K562 (cell line): ENCODE measurements around the gene ITGBL1. TPM values are rescaled to one million over a fixed set of nuclear protein-coding genes. Genes with fewer than 3 reads are reported as not detected.

Experiments used
- COPS2 ChIP-seq: fragments of 450-650 bp; conservative IDR thresholded peaks from 2 replicates; pipeline ENCODE4 v1.6.1; 2016; ENCODE audit warnings: mild to moderate bottlenecking, moderate library complexity
- E2F5 ChIP-seq: sonication (generic); formaldehyde crosslinking; IDR thresholded peaks from 2 replicates; pipeline ENCODE4 v1.8.0; 2022; ENCODE audit warnings: mild to moderate bottlenecking, missing genetic modification reagents
- THRAP3 ChIP-seq: fragments of 450-650 bp; IDR thresholded peaks from 2 replicates; pipeline ENCODE4 v1.6.1; 2016; ENCODE audit warnings: mild to moderate bottlenecking, inconsistent platforms, borderline replicate concordance
- ZNF318 ChIP-seq, 2 experiments: fragments of 450-650 bp; IDR thresholded peaks; 2 replicates each; pipeline ENCODE4 v1.6.1; 2016; ENCODE audit warnings: mild to moderate bottlenecking in 2 of 2, borderline replicate concordance in 1 of 2, low read depth in 1 of 2, moderate library complexity in 1 of 2
- ZNF511 ChIP-seq: sonication (generic); formaldehyde crosslinking; IDR thresholded peaks from 2 replicates; pipeline ENCODE4 v1.8.0; 2022; ENCODE audit warnings: mild to moderate bottlenecking, missing genetic modification reagents
- polyA plus RNA-seq, 8 experiments: library from polyadenylated mRNA; depleted of rRNA in 4 of 8; stranded (reverse) in 5 of 8; unstranded in 3 of 8; fragments of >200 nt; fragmentation: Nextera tagmentation in 2 of 8; fragmentation: Illumina TruSeq in 1 of 8; extraction: Ambion mirVana in 2 of 8; extraction: Trizol in 1 of 8; gene quantifications; 2 replicates each; pipeline versions ENCODE4 v1.2.1 to v1.2.3, GENCODE V29; 2011 to 2014; ENCODE audit warnings: inconsistent platforms in 1 of 8, missing spikeins in 1 of 8
- total RNA-seq, 7 experiments: library from RNA; depleted of rRNA in 6 of 7; stranded (reverse); fragments of >200 nt in 6 of 7; fragmentation: Illumina TruSeq in 2 of 7; extraction: Trizol in 2 of 7; gene quantifications; 2 replicates each; pipeline versions ENCODE4 v1.2.1 to v1.2.3, GENCODE V29; 2011 to 2021; ENCODE audit warnings: low replicate concordance in 1 of 7

ITGBL1 gene
- total and polyA plus RNA-seq, 9 of the 15 experiments (the other 6 are each of a cell fraction or from before 2014, with no cell fraction given) = 0.04 to 0.73 (median 0.32) TPM; not detected in 1

GRCh38 chr13:101511161-101511560 lies 58.7 kb downstream of the ITGBL1 start (continued):
- TF ChIP-seq ZNF318 (IDR thresholded peaks at IDR 0.05; ENCODE audit: borderline replicate concordance in 1 of 2, low read depth in 1 of 2) (no peak), E2F5 (CRISPR knock-in tag) (no peak), THRAP3 (no peak), COPS2 (no peak), ZNF511 (CRISPR knock-in tag) (no peak)
